Trophoblast cell (in vitro differentiated cells and primary cell): Measurements from ENCODE around the gene N4BP3.

Source experiments
- DNase-seq, 2 donors: peaks; one replicate each; pipeline ENCODE4 v3.0.0-alpha.2; 2016
- H2AFZ ChIP-seq: 2 replicates; pipeline ENCODE4 v1.6.1; 2013; ENCODE audit warnings: low read length, moderate library complexity, mild to moderate bottlenecking; ENCODE audit not compliant: insufficient read depth, poor library complexity
- H2AK5ac ChIP-seq: 2 replicates; pipeline ENCODE4 v1.6.1; 2013; ENCODE audit warnings: mild to moderate bottlenecking, low read length
- H2BK120ac ChIP-seq: 2 replicates; pipeline ENCODE4 v1.6.1; 2013; ENCODE audit warnings: low read length, mild to moderate bottlenecking, moderate library complexity; ENCODE audit not compliant: insufficient read depth, poor library complexity
- H2BK12ac ChIP-seq: 2 replicates; pipeline ENCODE4 v1.6.1; 2013; ENCODE audit warnings: mild to moderate bottlenecking, low read length, moderate library complexity
- H2BK5ac ChIP-seq: 2 replicates; pipeline ENCODE4 v1.6.1; 2013; ENCODE audit warnings: low read length, low read depth, moderate library complexity, mild to moderate bottlenecking; ENCODE audit not compliant: poor library complexity
- H3K14ac ChIP-seq: 2 replicates; pipeline ENCODE4 v1.6.1; 2013; ENCODE audit warnings: mild to moderate bottlenecking, low read length
- H3K18ac ChIP-seq: 2 replicates; pipeline ENCODE4 v1.6.1; 2013; ENCODE audit warnings: mild to moderate bottlenecking, low read length
- H3K23ac ChIP-seq: 2 replicates; pipeline ENCODE4 v1.6.1; 2013; ENCODE audit warnings: low read length
- H3K27ac ChIP-seq: 2 replicates; pipeline ENCODE4 v1.5.1; 2013; ENCODE audit warnings: low read depth, mild to moderate bottlenecking, inconsistent platforms, low read length, moderate library complexity
- H3K27me3 ChIP-seq: 2 replicates; pipeline ENCODE4 v1.6.1; 2013; ENCODE audit warnings: inconsistent platforms, mild to moderate bottlenecking, low read length, moderate library complexity; ENCODE audit not compliant: insufficient read depth
- H3K36me3 ChIP-seq, 2 experiments: 1 replicate in 1 of 2; 2 replicates in 1 of 2; pipeline ENCODE4 v1.6.1; 2013; ENCODE audit warnings: low read length in 2 of 2, mild to moderate bottlenecking in 2 of 2, moderate library complexity in 1 of 2; ENCODE audit not compliant: insufficient read depth in 2 of 2, control insufficient read depth in 1 of 2
- H3K4ac ChIP-seq: 2 replicates; pipeline ENCODE4 v1.6.1; 2013; ENCODE audit warnings: low read depth, mild to moderate bottlenecking, low read length, moderate library complexity
- H3K4me1 ChIP-seq, 2 experiments: 1 replicate in 1 of 2; 2 replicates in 1 of 2; pipeline ENCODE4 v1.6.1; 2013; ENCODE audit warnings: low read length in 2 of 2, mild to moderate bottlenecking in 2 of 2, moderate library complexity in 1 of 2; ENCODE audit not compliant: insufficient read depth in 2 of 2, control insufficient read depth in 1 of 2
- H3K4me2 ChIP-seq: 2 replicates; pipeline ENCODE4 v1.6.1; 2013; ENCODE audit warnings: inconsistent platforms, mild to moderate bottlenecking, low read length, moderate library complexity
- H3K4me3 ChIP-seq: 2 replicates; pipeline ENCODE4 v1.5.1; 2013; ENCODE audit warnings: mild to moderate bottlenecking, low read depth, low read length, inconsistent platforms
- H3K79me1 ChIP-seq: one replicate; pipeline ENCODE4 v1.6.1; 2013; ENCODE audit warnings: low read length
- H3K79me2 ChIP-seq: 2 replicates; pipeline ENCODE4 v1.6.1; 2013; ENCODE audit warnings: low read length, mild to moderate bottlenecking; ENCODE audit not compliant: control insufficient read depth, insufficient read depth, poor library complexity
- H3K9ac ChIP-seq: 2 replicates; pipeline ENCODE4 v1.6.1; 2013; ENCODE audit warnings: mild to moderate bottlenecking, low read length
- H3K9me3 ChIP-seq: 2 replicates; pipeline ENCODE4 v1.6.1; 2013; ENCODE audit warnings: low read depth, mild to moderate bottlenecking, control low read depth, inconsistent platforms, low read length; ENCODE audit not compliant: insufficient read depth
- H4K12ac ChIP-seq: 2 replicates; pipeline ENCODE4 v1.6.1; 2013; ENCODE audit warnings: low read depth, mild to moderate bottlenecking, low read length, moderate library complexity
- H4K8ac ChIP-seq: 2 replicates; pipeline ENCODE4 v1.6.1; 2013; ENCODE audit warnings: low read depth, mild to moderate bottlenecking, low read length, moderate library complexity
- H4K91ac ChIP-seq: one replicate; pipeline ENCODE4 v1.6.1; 2013; ENCODE audit warnings: low read depth, mild to moderate bottlenecking, low read length, moderate library complexity
- WGBS: extraction: QIAGEN DNeasy Blood & Tissue Kit; methylation state at CpG from one replicate; pipeline ENCODE4 v1.1.7; 2013; ENCODE audit warnings: missing lambda C conversion rate; ENCODE audit not compliant: insufficient read length, insufficient coverage; ENCODE audit errors: extremely low coverage; 5-methylcytosine and 5-hydroxymethylcytosine counted together

N4BP3 gene

GRCh38 chr5:178174456-178174855, 61.1 kb downstream of the N4BP3 start:
- no peaks in the 10 kb centered on the region for H3K79me1 ChIP-seq
- no peaks in the 10 kb centered on the region for H3K27me3 ChIP-seq
- H3K27ac ChIP-seq = no peak overlapping the region
- H3K4me2 ChIP-seq = no peak overlapping the region
- no peak overlapping the region for H2BK5ac ChIP-seq
- no peaks in the 10 kb centered on the region for H3K9me3 ChIP-seq
- no peak overlapping the region for H3K23ac ChIP-seq
- no peak overlapping the region for H4K8ac ChIP-seq
- no peak for DNase-seq
- H3K79me2 ChIP-seq = no peaks in the 10 kb centered on the region
- no peak overlapping the region for H2AFZ ChIP-seq
- no peaks in the 10 kb centered on the region for H3K4me1 ChIP-seq
- no peak overlapping the region for H3K4me3 ChIP-seq
- no peak overlapping the region for H4K12ac ChIP-seq
- H2BK120ac ChIP-seq = no peak overlapping the region
- no peak overlapping the region for H3K14ac ChIP-seq
- no peak overlapping the region for H2AK5ac ChIP-seq
- H3K4ac ChIP-seq = no peak overlapping the region
- H3K9ac ChIP-seq = no peak overlapping the region
- no peak overlapping the region for H2BK12ac ChIP-seq
- H4K91ac ChIP-seq = no peak overlapping the region
- H3K18ac ChIP-seq = no peak overlapping the region
- no peaks in the 10 kb centered on the region for H3K36me3 ChIP-seq
- 100% methylated on average over 1 of the region's 3 CpGs for WGBS
